H9 (cell line): ENCODE results near the gene PEAK3. TPM values are rescaled to one million over a fixed set of nuclear protein-coding genes. Genes with fewer than 3 reads are reported as not detected.
A peak's percentile ranks its signal among the peaks of the same experiment; 100 is the strongest.

Source experiments
- DNase-seq: peaks from one replicate; pipeline ENCODE4 v3.0.0-alpha.2; 2017
- H2AFZ ChIP-seq: one replicate; pipeline ENCODE4 v1.6.1; 2013; ENCODE audit warnings: mild to moderate bottlenecking, low read length, control low read depth, moderate library complexity
- H2AK5ac ChIP-seq: 2 replicates; pipeline ENCODE4 v1.6.1; 2013; ENCODE audit warnings: low read length, control low read depth, mixed read lengths; ENCODE audit not compliant: insufficient read length
- H2BK120ac ChIP-seq: one replicate; pipeline ENCODE4 v1.6.1; 2013; ENCODE audit warnings: low read depth, mild to moderate bottlenecking, low read length, control low read depth, inconsistent platforms; ENCODE audit not compliant: poor library complexity, severe bottlenecking
- H2BK12ac ChIP-seq: 2 replicates; pipeline ENCODE4 v1.6.1; 2013; ENCODE audit warnings: low read length, control low read depth, mixed read lengths, low read depth; ENCODE audit not compliant: insufficient read length
- H2BK15ac ChIP-seq: 2 replicates; pipeline ENCODE4 v1.6.1; 2013; ENCODE audit warnings: low read depth, low read length, control low read depth
- H2BK20ac ChIP-seq: one replicate; pipeline ENCODE4 v1.6.1; 2013; ENCODE audit warnings: low read depth, mild to moderate bottlenecking, low read length, control low read depth, inconsistent platforms; ENCODE audit not compliant: poor library complexity, severe bottlenecking
- H2BK5ac ChIP-seq: 2 replicates; pipeline ENCODE4 v1.6.1; 2013; ENCODE audit warnings: low read length, control low read depth, mixed read lengths; ENCODE audit not compliant: insufficient read length
- H3K14ac ChIP-seq: 2 replicates; pipeline ENCODE4 v1.6.1; 2013; ENCODE audit warnings: low read length, control low read depth; ENCODE audit not compliant: insufficient read depth
- H3K18ac ChIP-seq: 2 replicates; pipeline ENCODE4 v1.6.1; 2013; ENCODE audit warnings: low read depth, mild to moderate bottlenecking, mixed read lengths, low read length, control low read depth; ENCODE audit not compliant: insufficient read length
- H3K23ac ChIP-seq: 2 replicates; pipeline ENCODE4 v1.6.1; 2013; ENCODE audit warnings: low read length, control low read depth, mixed read lengths, low read depth; ENCODE audit not compliant: insufficient read length
- H3K23me2 ChIP-seq: 2 replicates; pipeline ENCODE4 v1.6.1; 2013; ENCODE audit warnings: low read depth, mild to moderate bottlenecking, mixed read lengths, low read length, control low read depth; ENCODE audit not compliant: insufficient read length, poor library complexity, severe bottlenecking
- H3K27ac ChIP-seq: 2 replicates; pipeline ENCODE4 v1.5.1; 2013; ENCODE audit warnings: low read length, control low read depth, mixed read lengths, low read depth; ENCODE audit not compliant: insufficient read length
- H3K27me3 ChIP-seq: 2 replicates; pipeline ENCODE4 v1.6.1; 2013; ENCODE audit warnings: low read length, control low read depth, inconsistent platforms; ENCODE audit not compliant: insufficient read depth
- H3K4ac ChIP-seq: 2 replicates; pipeline ENCODE4 v1.6.1; 2013; ENCODE audit warnings: low read depth, mild to moderate bottlenecking, control low read depth, inconsistent platforms, low read length, moderate library complexity
- H3K4me1 ChIP-seq: 2 replicates; pipeline ENCODE4 v1.6.1; 2013; ENCODE audit warnings: low read length, control low read depth, inconsistent platforms; ENCODE audit not compliant: insufficient read depth
- H3K4me2 ChIP-seq: 2 replicates; pipeline ENCODE4 v1.6.1; 2013; ENCODE audit warnings: low read length, control low read depth, mixed read lengths; ENCODE audit not compliant: insufficient read length, insufficient read depth
- H3K56ac ChIP-seq: 2 replicates; pipeline ENCODE4 v1.6.1; 2013; ENCODE audit warnings: low read depth, mild to moderate bottlenecking, mixed read lengths, low read length, control low read depth; ENCODE audit not compliant: insufficient read length
- H3K79me1 ChIP-seq: 2 replicates; pipeline ENCODE4 v1.6.1; 2013; ENCODE audit warnings: low read depth, mild to moderate bottlenecking, moderate library complexity, low read length, control low read depth, inconsistent platforms; ENCODE audit not compliant: insufficient read depth, poor library complexity, severe bottlenecking
- H3K79me2 ChIP-seq: 2 replicates; pipeline ENCODE4 v1.6.1; 2013; ENCODE audit warnings: low read length, control low read depth, inconsistent platforms; ENCODE audit not compliant: insufficient read depth
- H3K9ac ChIP-seq: 2 replicates; pipeline ENCODE4 v1.6.1; 2013; ENCODE audit warnings: low read length, control low read depth, mixed read lengths; ENCODE audit not compliant: insufficient read length; ENCODE audit errors: extremely low read depth
- H3K9me3 ChIP-seq: one replicate; pipeline ENCODE4 v1.6.1; 2013; ENCODE audit warnings: low read depth, low read length, inconsistent platforms; ENCODE audit not compliant: control insufficient read depth
- H3T11ph ChIP-seq: one replicate; pipeline ENCODE4 v1.6.1; 2013; ENCODE audit warnings: mild to moderate bottlenecking, low read length, control low read depth, inconsistent platforms
- H4K20me1 ChIP-seq: one replicate; pipeline ENCODE4 v1.6.1; 2013; ENCODE audit not compliant: control insufficient read depth, insufficient read length, insufficient read depth
- H4K5ac ChIP-seq: 2 replicates; pipeline ENCODE4 v1.6.1; 2013; ENCODE audit warnings: low read depth, mild to moderate bottlenecking, mixed read lengths, low read length, control low read depth; ENCODE audit not compliant: insufficient read length
- H4K8ac ChIP-seq: replicated peaks from 2 replicates; pipeline ENCODE4 v1.6.1; 2013; ENCODE audit warnings: low read length, control low read depth, mixed read lengths, low read depth; ENCODE audit not compliant: insufficient read length
- H4K91ac ChIP-seq: 2 replicates; pipeline ENCODE4 v1.6.1; 2013; ENCODE audit warnings: low read depth, mild to moderate bottlenecking, moderate library complexity, mixed read lengths, low read length, control low read depth; ENCODE audit not compliant: insufficient read length
- H3K27ac Mint-ChIP-seq, 3 experiments: 2 replicates in 2 of 3; 3 replicates in 1 of 3; pipeline ENCODE4 v1.8.0; 2020 to 2021; ENCODE audit warnings: mixed read lengths in 3 of 3, mild to moderate bottlenecking in 1 of 3, moderate library complexity in 1 of 3
- H3K27me3 Mint-ChIP-seq: 2 replicates; pipeline ENCODE4 v1.8.0; 2021; ENCODE audit warnings: low read depth, mild to moderate bottlenecking, moderate library complexity, mixed read lengths
- H3K36me3 Mint-ChIP-seq, 3 experiments: 2 replicates in 2 of 3; 3 replicates in 1 of 3; pipeline ENCODE4 v1.8.0; 2020 to 2021; ENCODE audit warnings: low read depth in 3 of 3, mixed read lengths in 3 of 3; ENCODE audit not compliant: insufficient read depth in 1 of 3
- H3K4me1 Mint-ChIP-seq, 2 experiments: 2 replicates each; pipeline ENCODE4 v1.8.0; 2020; ENCODE audit warnings: mixed read lengths in 2 of 2
- H3K4me3 Mint-ChIP-seq, 2 experiments: 2 replicates in 1 of 2; 3 replicates in 1 of 2; pipeline ENCODE4 v1.8.0; 2020 to 2021; ENCODE audit warnings: mild to moderate bottlenecking in 2 of 2, mixed read lengths in 2 of 2, moderate library complexity in 1 of 2
- H3K9me3 Mint-ChIP-seq, 2 experiments: 2 replicates in 1 of 2; 3 replicates in 1 of 2; pipeline ENCODE4 v1.8.0; 2020; ENCODE audit warnings: mild to moderate bottlenecking in 2 of 2, mixed read lengths in 2 of 2, moderate library complexity in 1 of 2
- CTCF ChIP-seq: fragments of 200-600 bp; sonication (generic); conservative IDR thresholded peaks from 3 replicates; pipeline ENCODE4 v1.8.0; 2021; ENCODE audit warnings: antibody characterized with exemption, mild to moderate bottlenecking
- WGBS: extraction: QIAGEN DNeasy Blood & Tissue Kit; methylation state at CpG from one replicate; pipeline ENCODE4 v1.1.7; 2013; ENCODE audit warnings: missing lambda C conversion rate, low lambda C conversion rate, mixed read lengths; ENCODE audit not compliant: insufficient read length; ENCODE audit errors: extremely low coverage; 5-methylcytosine and 5-hydroxymethylcytosine counted together
- total RNA-seq: library from RNA; stranded (reverse); gene quantifications from 2 replicates; pipeline ENCODE4 v1.2.1, GENCODE V29; 2021

Gene PEAK3
- total RNA-seq, 1 experiment from 2014 or later = not detected

- no peak overlapping the region for H3K18ac ChIP-seq
- H2BK120ac ChIP-seq = no peak overlapping the region
- no peak overlapping the region for H3K9ac ChIP-seq
- no peak overlapping the region for H2AFZ ChIP-seq
- DNase-seq = no peak
- H2BK20ac ChIP-seq = no peak overlapping the region
- H3K23ac ChIP-seq = no peak overlapping the region
- H3K9me3 ChIP-seq = no peaks in the 10 kb centered on the region
- H2AK5ac ChIP-seq = no peak overlapping the region
- no peak overlapping the region for H3K4ac ChIP-seq
- H3K23me2 ChIP-seq = no peaks in the 10 kb centered on the region
- H4K91ac ChIP-seq = no peak overlapping the region
- H3K79me1 ChIP-seq = peaks cover 13% of the 10 kb centered on the region
- Mint-ChIP-seq H3K4me3 (no peak overlapping the region; a peak in 1 of 5 replicates), H3K4me1 (peaks cover 32 to 33% of the 10 kb centered on the region in 2 experiments), H3K27ac (peak overlapping the region; percentile 4 to 92 (median 63); a peak in 4 of 7 replicates), H3K9me3 (no peaks in the 10 kb centered on the region), H3K36me3 (peaks cover 21 to 64% (median 55%) of the 10 kb centered on the region in 3 experiments; a peak in 6 of 7 replicates), H3K27me3 (no peaks in the 10 kb centered on the region; the same call in 1 of the 2 replicates)
- H2BK5ac ChIP-seq = no peak overlapping the region
- H4K20me1 ChIP-seq = peaks cover 2% of the 10 kb centered on the region
- no peak overlapping the region for H3K56ac ChIP-seq
- H3K79me2 ChIP-seq = peaks cover 47% of the 10 kb centered on the region
- no peak overlapping the region for H2BK15ac ChIP-seq
- no peak overlapping the region for H2BK12ac ChIP-seq
- TF ChIP-seq CTCF = no peak
- no peaks in the 10 kb centered on the region for H3K27me3 ChIP-seq
- H3T11ph ChIP-seq = no peak overlapping the region
- H3K27ac ChIP-seq = no peak overlapping the region
- H3K14ac ChIP-seq = no peak overlapping the region
- no peak overlapping the region for H4K8ac ChIP-seq
- H3K4me1 ChIP-seq = peaks cover 2% of the 10 kb centered on the region; the same call in 1 of the 2 replicates
- H4K5ac ChIP-seq = no peak overlapping the region
- H3K4me2 ChIP-seq = no peak overlapping the region
- WGBS = no CpG with 5 or more reads among the region's 8 CpGs
Measured at GRCh38 chr19:2242816-2243215, 39.2 kb downstream of the PEAK3 start.
